NCI-H2029 (cell line): ENCODE measurements around the gene ZNF692.

Source experiments
- DNase-seq: peaks from one replicate; lab custom pipeline; 2025; lab: John Stamatoyannopoulos, UW

Gene ZNF692

DNA sequence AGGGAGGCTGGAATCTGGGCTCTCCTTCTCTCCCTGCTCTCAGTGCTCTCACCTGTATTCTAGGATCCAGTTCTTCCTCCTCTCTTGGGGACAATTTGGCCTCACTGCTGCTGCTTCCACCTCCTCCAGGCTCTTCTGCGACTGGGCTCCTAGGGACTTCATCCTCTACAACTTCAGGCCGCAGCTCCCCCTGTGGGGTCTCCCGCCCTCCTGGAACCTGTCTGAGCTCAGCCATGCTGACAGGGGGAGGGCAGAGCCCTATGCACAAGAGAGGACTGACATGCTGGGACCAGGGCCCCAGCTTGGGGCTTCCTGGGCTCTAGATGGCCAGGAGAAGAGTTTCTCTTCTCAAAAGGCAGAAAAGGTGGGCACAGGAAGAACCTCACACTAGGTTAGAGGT lies 34.2 kb downstream of the ZNF692 start:
- no peak for DNase-seq

DNA sequence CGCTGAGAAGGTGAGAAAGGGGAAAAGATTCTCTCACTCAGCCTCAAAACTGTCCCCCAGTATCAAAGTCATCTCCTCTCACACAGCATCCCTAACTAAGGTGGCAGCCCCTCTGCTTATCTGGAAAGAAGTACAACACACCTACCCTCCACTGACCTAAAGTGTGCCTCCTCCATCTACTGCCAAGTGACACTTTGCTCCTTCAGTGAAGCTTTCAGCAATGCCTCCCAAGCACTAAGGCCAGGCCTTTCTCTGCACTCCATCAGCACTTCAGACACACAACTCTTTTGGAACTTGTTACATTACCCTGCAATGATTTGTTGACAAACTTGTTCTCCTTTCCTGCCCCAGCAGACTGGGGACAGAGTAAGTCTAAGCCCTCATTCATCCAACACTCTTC lies 34.6 kb downstream of the ZNF692 start:
- DNase-seq = no peak

DNA sequence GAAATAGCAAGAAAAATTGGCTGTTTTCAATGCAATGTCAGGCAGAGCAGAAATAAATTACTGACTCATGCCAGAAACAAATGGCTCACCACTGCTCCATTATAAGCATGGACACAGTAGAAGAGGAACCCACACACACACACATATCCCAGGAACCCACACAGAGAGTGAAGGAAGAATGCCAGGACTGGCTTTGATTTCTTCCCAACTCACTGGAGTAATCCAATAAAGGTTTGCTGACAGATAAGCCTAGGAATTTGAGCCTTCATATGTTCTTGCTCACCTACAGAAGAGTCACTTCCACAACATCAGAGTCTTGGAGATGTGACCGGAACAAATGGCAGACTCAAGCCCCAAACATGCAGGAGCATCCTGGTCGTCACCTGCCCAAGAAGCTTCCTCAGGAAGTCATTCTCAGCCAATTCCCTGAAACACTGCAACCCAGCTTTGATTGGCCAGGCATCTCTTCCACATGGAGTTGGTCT lies 35.3 kb downstream of the ZNF692 start:
- no peak for DNase-seq

DNA sequence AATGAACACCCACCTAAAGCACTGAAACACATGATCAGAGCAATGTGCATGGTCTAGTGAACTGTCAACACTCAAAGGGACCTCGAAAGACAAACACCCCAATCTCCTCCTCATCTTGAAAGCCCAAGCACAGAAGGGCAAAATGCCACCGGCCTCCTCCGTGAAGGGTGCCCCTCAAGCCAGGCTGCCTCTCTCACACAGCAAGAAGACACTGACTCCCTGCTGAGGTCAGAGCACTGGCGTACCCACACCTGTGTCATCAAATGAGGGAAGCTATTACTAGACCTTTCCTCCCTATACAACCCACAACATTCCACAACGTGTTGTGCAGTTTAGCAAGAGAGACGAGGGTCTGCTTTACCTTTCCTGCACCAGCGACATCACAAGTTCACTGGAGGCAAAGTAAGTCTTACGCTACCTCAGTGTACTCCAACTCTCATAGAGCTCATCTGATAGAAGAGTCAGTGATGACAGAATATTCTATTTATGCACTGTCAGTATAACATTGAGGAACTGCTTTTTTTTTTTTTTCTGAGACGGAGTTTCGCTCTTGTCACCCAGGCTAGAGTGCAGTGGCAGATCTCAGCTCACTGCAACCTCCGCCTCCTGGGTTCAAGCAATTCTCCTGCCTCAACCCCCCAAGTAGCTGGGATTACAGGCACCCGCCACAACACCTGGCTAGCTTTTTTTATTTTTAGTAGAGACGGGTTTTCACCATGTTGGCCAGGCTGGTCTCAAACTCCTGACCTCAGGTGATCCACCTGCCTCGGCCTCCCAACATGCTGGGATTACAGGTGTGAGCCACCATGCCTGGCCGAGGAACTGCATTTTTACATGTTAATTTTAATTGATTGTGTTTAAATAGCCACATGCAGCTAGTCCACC lies 36.5 kb downstream of the ZNF692 start:
- DNase-seq = no peak

DNA sequence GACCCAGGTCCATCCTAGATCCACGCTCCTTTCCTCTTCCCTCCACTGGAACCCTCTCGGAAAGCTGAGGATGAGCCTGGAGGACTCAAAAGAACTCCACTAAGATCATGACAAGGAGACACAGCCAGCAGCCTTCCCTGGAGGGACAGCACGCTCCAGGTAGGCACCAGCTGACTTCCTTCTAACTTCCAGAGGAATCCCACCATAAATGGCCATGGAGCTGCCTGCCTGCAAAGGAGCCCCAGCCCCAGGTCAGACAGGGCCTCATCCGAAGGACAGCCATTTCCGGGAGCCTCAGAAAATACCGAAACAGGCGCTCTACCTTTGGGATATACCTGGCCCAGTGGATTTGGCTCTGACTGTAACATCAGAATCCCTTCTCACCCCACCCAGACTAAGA lies 37.2 kb downstream of the ZNF692 start:
- DNase-seq = no peak

DNA sequence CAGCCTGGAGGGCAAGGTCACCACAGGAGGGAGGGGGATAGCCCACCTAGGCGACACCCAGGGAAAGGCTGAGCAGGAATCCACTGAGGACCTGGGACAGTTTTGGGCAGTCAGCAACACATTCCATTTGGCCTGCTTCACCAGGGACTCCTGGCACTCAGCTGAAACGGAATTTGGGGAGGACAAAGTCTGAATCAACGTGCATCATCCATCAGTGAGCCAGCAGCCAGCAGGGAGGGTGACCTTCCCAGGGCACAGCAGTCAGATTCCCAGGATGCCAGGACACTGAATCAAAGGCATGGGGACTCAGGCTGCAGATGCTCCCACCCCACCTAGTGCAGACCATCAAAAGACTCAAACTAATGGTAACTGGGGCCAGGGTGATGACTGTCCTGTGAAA lies 37.8 kb downstream of the ZNF692 start:
- no peak for DNase-seq

DNA sequence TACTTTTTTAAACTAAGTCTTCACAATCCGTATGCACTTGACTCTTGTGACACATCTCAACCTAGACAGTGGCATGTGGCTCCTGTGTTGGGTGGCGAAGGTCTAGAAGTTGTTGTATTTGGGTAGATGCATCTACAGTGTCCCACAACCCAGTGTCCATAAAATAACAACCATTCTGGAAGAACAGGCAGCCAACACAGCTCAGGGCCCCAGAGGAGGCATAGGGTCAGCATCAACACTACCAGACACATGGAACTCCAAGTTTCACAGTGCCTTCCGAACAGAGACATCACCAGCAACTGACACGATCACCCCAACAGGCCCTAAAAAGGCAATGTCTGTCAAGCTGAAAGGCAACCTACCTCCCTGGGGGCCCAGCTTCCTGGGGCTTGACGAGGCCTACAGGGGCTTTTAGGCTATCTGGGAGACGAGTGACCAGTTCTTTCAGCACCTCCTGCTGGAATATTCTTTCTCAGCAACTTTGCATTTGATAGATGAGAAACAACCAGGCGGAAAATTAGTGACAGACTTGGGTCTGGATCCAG lies 38.8 kb downstream of the ZNF692 start:
- no peak for DNase-seq

DNA sequence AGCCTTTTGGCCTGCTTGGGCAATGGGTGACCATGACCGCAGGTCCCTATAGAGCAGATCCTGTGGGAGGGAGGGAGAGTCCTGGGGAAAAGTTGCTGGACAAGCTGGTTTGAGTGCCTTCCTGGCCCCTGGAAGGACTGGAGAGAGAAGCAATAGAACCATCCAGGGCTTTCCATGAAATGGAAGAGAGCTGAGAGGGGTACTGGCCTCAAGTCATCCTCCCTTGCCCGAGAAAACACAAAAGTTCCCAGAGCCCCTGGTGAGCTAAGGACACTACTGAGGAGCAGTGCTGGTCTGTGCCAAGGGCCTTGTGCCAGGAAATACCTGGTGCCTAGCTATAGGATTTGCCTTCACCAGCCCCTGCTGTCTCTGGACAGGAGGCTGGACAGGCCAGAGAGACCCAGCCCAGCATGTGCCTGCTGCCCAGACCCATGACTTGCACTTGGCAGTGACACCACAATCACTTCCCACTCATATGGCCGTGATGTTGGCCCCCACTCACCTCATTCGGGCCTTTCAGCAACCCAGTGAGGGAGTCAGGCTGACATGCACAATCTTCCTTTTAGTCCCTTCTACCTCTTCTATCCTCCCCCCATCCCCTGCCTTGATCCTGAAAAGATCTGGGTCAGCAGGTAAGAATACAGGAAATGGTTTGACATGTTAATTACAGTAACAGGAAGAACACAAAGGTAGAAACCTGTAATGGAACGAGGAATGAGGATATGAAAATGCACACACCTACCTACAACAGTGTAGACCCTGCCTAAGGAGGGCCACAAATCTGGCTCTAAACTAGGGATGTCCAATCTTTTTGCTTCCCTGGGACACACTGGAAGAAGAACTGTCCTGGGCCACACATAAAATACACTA lies 40.1 kb downstream of the ZNF692 start:
- no peak for DNase-seq

DNA sequence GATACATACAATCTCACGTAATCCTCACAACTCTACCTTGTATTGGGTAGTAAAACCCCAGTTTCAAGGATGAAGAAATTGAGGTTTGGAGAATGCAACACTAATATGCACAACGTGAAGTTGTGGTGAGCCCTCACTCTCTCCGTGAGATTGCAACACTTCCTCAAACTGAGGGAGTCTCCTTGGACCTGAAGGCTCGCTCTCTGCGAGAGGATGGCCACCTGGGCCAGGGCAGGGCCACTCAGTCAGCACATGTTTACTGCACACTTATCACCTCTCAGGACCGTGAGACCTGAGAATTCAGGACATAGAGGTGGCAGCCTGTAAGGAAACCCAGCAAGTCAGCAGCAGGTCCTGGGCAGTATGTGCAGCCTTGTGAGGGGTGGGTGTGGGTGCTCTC lies 41.8 kb downstream of the ZNF692 start:
- DNase-seq = no peak

DNA sequence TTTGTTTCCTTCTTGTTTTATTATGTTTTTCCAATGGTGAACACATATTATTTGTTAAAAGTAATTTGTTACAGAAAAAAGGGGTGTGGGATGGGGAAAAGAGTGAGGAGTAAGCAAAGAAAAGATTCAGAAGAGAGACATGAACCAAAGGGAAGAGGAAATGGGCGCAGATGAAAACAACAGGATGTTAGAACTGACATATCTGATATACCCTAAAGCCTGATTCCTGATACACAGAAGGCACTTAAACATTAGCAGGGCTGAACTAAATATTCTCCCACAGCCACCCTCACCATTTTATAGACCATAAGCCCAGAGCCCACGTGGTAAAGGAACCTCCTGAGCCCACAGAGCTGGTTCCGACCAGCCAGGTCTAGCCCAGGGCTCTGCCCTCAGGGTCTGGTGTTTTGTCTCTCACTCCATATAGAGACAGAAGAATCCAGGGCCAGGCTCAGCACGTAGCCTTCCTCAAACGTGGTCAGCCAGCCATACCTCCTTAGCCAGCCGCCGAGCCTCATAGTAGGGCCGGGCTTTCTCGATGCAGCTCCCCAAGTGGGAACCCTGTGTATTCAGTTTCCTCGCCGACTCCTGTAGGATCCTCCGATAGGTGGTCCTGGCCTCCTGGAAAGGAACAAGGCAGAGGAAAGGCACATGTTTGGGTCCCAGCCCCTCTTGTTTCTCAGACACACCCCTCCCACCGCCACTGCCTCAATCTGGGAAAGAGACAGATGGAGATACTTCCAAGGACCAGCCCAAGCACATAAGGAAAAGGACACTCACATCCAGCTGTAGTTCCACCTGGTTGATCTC lies 42.6 kb downstream of the ZNF692 start:
- no peak for DNase-seq

DNA sequence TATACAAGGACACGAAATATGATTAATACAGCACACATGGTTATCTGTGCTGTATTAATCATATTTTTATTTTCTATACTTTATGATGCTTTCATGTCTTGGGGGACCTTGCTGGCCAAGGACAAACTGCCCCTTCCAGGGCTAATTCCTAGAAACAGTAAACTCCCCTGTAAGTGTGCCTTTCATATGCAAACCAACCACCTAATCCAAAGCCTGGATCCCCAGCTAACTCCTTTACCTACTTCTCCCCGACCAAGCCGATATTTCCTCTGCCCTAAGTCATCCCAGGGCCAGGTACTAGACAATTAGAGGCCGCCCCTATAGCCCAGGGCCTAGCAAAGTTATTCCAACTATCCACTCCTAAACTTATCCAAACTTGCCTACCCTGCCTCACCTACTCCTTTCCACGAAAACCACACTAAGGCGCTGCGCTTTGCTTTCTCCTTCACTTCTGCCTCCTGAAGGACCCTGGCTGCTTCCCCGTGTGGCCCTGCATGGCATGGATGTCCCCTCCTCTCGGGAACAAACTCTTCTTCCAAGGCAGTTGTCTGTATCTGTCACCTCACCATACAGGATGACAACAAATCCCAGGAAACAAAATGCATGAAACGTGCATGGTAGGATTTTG lies 43.4 kb downstream of the ZNF692 start:
- no peak for DNase-seq

DNA sequence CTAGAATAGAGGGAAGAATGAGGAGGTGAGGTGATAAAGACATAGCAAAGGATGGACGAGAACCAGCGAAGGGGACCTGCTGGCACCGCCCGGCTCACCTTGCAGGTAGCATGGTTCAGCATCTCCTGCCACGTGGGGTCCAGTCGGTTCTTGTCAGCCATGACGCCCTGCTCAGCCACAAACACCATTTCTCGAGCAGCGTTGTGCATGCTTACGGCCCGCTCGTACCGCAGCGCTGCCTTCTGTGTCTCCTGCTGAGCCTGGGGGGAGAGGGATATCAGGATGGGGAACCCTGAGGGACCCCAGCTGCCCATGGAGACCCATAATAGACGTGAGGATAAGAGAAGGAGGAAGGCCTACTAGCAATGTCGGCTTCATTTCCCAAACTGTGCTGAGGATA lies 44.5 kb downstream of the ZNF692 start:
- DNase-seq = no peak

DNA sequence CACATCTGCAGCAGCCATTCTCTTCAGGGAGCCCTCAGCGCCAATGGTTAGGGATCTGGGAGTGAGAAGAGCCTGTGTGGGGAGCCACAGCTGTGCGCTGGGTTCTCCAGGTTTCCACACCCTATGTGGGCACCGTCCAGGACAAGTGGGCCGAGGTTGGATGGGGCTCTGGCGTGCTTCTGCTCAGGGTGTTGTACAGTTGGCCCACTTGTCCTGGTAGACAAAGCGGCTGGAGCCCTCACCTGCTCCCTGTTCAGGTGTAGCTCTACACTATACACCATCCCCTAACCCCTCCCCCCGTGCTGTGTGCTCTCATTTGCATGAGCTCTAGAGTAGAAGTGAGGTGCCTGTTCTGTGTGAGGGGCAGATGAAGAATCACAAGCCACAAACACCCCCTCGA lies 45.3 kb downstream of the ZNF692 start:
- DNase-seq = no peak

DNA sequence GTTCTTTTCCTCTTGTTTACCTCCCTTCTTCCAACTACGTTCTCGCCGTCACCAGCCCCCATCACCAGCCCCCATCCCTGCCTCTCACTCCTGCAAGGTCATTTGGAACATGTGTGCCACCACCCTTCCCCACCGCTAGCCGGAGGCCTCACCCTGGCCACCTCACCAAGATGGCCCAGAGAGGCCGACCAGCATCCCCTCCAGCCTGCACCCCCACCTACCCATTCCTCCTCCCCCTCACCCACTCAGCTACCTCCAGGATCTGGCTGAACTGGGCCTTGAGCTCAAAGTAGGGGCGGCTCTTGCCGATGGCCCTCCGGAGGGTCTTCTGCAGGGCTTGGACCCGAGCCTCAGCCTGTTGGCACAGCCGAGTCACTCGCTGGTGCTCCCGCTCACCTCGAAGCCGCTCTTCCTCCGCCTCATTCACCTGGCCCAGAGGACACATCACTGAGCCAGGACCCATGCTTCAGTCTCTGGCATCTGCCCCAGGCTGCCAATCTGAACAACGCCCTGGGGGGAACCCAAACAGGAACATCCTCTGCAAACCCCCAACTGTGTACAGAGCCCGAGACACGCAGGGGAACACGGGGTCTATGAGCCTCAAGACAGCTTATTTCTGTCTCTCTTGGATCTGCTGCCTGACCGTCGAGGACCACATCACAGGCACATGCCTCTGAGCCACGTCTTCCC lies 46.0 kb downstream of the ZNF692 start:
- DNase-seq = no peak

DNA sequence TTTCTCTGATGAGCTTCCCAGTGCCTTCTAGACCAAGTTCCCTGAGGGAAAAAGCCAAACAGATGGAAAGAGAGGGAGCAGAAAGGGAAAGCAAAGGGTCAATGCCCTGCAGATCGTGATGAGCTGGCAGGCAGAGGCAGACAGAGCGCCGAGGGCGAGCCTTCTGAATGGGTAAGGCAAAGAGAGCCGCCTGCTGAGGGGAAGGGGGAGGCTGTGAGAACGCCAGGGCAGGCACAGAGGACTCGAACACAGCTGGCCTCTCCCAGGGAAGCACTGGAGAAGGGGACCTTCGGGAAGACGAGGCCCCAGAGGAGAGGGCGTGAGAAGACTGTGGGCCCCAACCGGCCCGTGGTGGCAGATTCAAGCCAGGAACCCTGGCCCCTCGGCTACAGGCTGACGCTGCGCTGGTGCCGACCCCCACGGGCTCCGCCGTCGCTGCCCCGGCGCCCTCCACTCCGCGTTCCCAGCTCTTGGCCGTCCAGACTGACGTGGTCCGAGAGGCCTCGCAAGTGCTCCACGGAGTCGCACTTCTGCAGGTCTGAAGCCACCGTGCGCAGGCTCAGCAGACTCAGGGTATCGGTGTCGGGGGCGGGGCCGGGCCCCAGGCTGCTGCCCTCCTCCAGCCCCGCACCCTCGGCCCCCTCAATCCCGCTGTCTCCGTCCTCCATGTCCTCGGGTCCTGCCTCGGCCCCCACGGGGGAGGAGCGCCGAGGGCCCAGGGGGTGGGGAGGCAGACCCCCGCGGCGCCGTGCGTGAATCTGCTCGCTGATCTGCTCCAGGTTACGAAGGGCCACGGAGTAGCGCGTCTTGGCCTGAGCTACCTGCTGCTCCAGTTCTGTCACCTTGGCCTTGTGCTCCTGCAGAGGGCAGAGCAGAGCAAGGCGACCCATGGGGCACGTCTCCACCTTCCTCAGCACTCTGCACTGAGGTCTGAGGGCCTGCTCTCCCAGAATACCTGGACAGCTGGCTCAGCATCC lies 47.1 kb downstream of the ZNF692 start:
- DNase-seq = no peak

DNA sequence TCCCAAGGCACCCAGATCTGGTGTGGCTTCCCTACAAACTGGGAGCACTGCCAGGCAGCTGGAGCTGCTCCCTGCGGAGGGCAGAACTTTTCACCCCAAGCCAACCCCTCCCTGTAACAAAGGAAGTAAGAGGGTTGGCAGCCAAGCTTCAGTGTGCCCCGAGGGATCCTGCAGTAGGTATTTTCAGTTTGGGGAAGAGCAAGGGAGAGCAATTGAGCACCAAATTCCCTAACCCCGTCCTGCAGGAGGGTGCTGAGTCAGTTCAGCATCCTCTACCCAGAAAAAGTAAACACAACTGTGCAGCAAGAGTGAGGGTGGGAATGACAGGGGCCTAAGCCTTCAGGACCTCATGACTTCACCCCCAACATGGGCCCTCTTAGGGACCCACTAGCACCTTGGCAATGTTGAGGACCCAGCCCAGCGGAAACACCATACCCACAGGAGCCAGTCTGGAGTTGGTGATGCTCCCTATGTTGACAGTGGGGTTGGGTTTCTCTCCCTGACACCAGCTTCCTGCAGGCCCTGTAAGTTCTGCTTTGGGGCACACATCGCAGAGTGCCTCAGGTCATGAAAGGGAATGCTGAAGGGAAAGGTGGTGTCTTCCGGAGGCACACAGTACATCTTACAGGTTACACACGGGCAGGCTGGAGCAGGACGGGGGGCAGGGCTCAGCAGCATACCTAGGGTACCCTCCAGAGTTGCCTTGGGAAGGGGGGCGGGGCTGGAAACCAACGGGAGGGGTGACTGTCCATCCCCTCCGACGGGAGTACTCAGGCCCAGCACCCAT lies 48.0 kb downstream of the ZNF692 start:
- DNase-seq = no peak

DNA sequence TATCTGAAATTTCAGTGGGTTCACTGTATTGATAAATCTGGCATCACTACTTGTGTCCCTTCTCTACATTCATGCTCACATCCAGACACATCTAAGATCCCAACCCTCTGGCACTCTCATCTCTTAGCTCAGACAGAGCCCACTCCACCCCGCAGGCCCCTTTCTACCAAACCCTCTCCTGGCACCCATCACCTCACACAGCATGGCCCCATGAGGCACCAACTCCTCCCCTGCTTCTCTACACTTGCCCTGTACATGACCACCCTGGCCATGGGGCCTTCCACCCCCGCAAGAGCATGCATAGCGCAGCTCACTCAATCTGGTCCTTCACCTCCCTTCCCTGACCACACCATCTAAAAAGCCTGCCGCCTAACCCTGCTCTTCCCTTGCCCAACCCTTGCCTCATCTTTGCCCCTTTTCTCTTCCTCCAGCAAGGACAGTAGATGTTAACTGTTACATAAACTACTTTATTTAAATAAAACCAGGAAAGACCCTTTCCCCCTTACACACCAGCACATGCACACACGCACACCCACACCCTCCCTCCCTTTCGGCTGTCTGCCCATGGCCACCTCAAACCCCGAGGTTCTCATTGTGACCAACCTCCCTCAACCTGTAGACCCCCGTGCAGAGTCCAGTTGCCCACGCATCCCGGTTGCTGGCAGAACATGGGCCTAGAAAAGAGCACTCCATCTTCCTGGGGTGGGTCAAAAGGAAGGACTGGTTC lies 48.7 kb downstream of the ZNF692 start:
- DNase-seq = no peak

DNA sequence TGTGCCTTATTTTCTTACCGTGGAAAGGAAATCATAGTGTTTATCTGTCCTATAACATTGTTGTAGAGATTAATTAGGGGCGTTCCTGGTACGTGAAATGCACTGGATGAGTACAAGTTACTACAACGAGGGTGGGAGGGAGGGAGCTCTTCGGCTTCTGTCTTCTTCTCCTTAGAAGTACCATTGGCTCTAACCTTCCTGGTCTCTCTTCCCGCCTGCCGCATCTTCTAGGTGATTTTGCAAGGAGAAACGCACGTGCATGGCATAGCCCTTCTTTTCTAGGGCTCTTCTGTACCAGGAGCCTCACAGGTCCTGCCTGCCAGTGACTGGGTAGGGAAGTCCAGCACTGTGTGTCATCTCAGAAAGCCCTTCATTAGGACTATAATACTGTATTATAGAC lies 50.0 kb downstream of the ZNF692 start:
- no peak for DNase-seq
